Transverse colon (tissue), 4 donors: Measurements from ENCODE around the gene EFCAB12.

Experiments used
- CTCF ChIP-seq, 5 experiments: fragments of 200-600 bp in 3 of 5; fragments of 450-650 bp in 2 of 5; sonication (generic) in 3 of 5; IDR thresholded peaks; 1 replicate in 2 of 5; 2 replicates in 3 of 5; pipeline ENCODE4 v1.5.1; 2016 to 2017; ENCODE audit warnings: antibody characterized with exemption in 5 of 5, inconsistent platforms in 3 of 5, mild to moderate bottlenecking in 2 of 5, moderate library complexity in 1 of 5
- POLR2A ChIP-seq: fragments of 450-650 bp; IDR thresholded peaks from one replicate; pipeline ENCODE4 v1.6.1; 2016; ENCODE audit warnings: antibody characterized with exemption, mild to moderate bottlenecking, moderate library complexity
- POLR2AphosphoS5 ChIP-seq, 3 donors: sonication (generic); formaldehyde crosslinking; IDR thresholded peaks; one replicate each; pipeline ENCODE4 v1.6.1; 2016; ENCODE audit warnings: antibody characterized with exemption in 3 of 3

DNA sequence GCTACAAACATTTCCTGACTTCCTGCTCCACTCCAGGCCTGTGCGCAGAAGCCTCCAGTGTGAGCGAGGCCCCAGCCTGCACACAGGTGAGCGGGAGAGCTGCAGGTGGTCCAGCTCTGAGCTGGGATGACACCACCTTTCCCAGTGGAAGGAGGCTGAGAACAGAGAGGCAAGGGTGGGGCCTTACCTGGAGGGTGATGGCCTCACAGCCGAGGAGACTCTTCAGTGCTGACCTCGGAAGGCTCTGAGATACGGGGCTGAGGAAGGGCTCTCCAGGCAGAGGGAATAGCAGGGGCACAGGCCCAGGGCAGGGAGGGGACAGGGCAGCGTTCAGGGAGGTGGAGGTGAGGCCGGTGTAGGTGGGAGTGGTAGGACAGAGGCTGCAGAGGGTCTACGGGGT lies 70.8 kb downstream of the EFCAB12 start:
- no peak for TF ChIP-seq CTCF (IDR thresholded peaks at IDR 0.05)
- no peak for TF ChIP-seq POLR2AphosphoS5 (IDR thresholded peaks at IDR 0.05)
- no peak for TF ChIP-seq POLR2A
